CD4-positive, CD25-positive, alpha-beta regulatory T cell (primary cell): Measurements from ENCODE around the gene KRT25. TPM values are rescaled to one million over a fixed set of nuclear protein-coding genes. Genes with fewer than 3 reads are reported as not detected.

Experiments used
- ATAC-seq, 2 donors: fragments of 150-1000 bp; cut with Tn5 transposase; one replicate each; pipeline ENCODE4 v1.10.0; 2021; ENCODE audit warnings: low read depth in 2 of 2, moderate number of reproducible peaks in 2 of 2, moderate library complexity in 1 of 2
- DNase-seq, 3 donors: peaks; one replicate each; pipeline versions ENCODE4 v3.0.0 to v3.0.0-alpha.2; 2012 to 2022; ENCODE audit warnings: mixed read lengths in 1 of 3
- H3K27ac ChIP-seq: one replicate; pipeline ENCODE4 v1.7.0; 2013; ENCODE audit warnings: mild to moderate bottlenecking, low read length; ENCODE audit not compliant: insufficient read depth, poor library complexity, severe bottlenecking
- H3K27me3 ChIP-seq: one replicate; pipeline ENCODE4 v1.7.0; 2013; ENCODE audit warnings: low read length; ENCODE audit not compliant: control insufficient read depth, insufficient read depth
- H3K36me3 ChIP-seq: one replicate; pipeline ENCODE4 v1.7.0; 2013; ENCODE audit warnings: mild to moderate bottlenecking, low read length, moderate library complexity; ENCODE audit not compliant: control insufficient read depth, insufficient read depth
- H3K4me1 ChIP-seq: 2 replicates; pipeline ENCODE4 v1.7.0; 2013; ENCODE audit warnings: mild to moderate bottlenecking, low read length; ENCODE audit not compliant: insufficient read depth, control insufficient read depth, poor library complexity, severe bottlenecking
- H3K4me3 ChIP-seq: one replicate; pipeline ENCODE4 v1.7.0; 2013; ENCODE audit warnings: low read depth, mild to moderate bottlenecking, low read length, moderate library complexity
- H3K9me3 ChIP-seq, 2 experiments: 1 replicate in 1 of 2; 2 replicates in 1 of 2; pipeline ENCODE4 v1.7.0; 2013; ENCODE audit warnings: low read length in 2 of 2, mild to moderate bottlenecking in 1 of 2, moderate library complexity in 1 of 2; ENCODE audit not compliant: control insufficient read depth in 2 of 2
- H3K27ac Mint-ChIP-seq, 3 donors: one replicate each; pipeline ENCODE4 v1.8.0; 2020 to 2022; ENCODE audit warnings: mild to moderate bottlenecking in 3 of 3, mixed read lengths in 3 of 3, moderate library complexity in 2 of 3
- H3K27me3 Mint-ChIP-seq: one replicate; pipeline ENCODE4 v1.8.0; 2022; ENCODE audit warnings: mild to moderate bottlenecking, mixed read lengths
- H3K36me3 Mint-ChIP-seq: one replicate; pipeline ENCODE4 v1.8.0; 2020; ENCODE audit warnings: mixed read lengths
- H3K4me1 Mint-ChIP-seq, 4 donors: one replicate each; pipeline ENCODE4 v1.8.0; 2020 to 2022; ENCODE audit warnings: mixed read lengths in 4 of 4, mild to moderate bottlenecking in 1 of 4
- H3K4me3 Mint-ChIP-seq, 4 donors: one replicate each; pipeline ENCODE4 v1.8.0; 2020 to 2022; ENCODE audit warnings: mild to moderate bottlenecking in 4 of 4, mixed read lengths in 4 of 4, moderate library complexity in 3 of 4
- H3K9me3 Mint-ChIP-seq, 7 donors: one replicate each; pipeline ENCODE4 v1.8.0; 2020 to 2022; ENCODE audit warnings: mixed read lengths in 7 of 7, mild to moderate bottlenecking in 3 of 7, moderate library complexity in 2 of 7
- polyA plus RNA-seq, 4 donors: library from polyadenylated mRNA; unstranded; fragments of 300-500 nt; fragmentation: Illumina TruSeq; gene quantifications; one replicate each; pipeline ENCODE4 v1.2.3, GENCODE V29; 2021
- total RNA-seq: library from RNA; stranded (reverse); gene quantifications from one replicate; pipeline ENCODE4 v1.2.3, GENCODE V29; 2022

The KRT25 gene
- total and polyA plus RNA-seq, 5 donors from 2014 or later: not detected

- Mint-ChIP-seq H3K27me3 (peaks cover 44% of the 10 kb centered on the region), H3K9me3 (no peaks in the 10 kb centered on the region), H3K4me3 (no peak overlapping the region), H3K36me3 (no peaks in the 10 kb centered on the region), H3K27ac (no peak overlapping the region), H3K4me1 (no peaks in the 10 kb centered on the region)
- Histone ChIP-seq H3K36me3 (no peaks in the 10 kb centered on the region), H3K27me3 (peaks cover 19% of the 10 kb centered on the region), H3K27ac (no peak overlapping the region), H3K4me1 (no peaks in the 10 kb centered on the region), H3K9me3 (no peaks in the 10 kb centered on the region), H3K4me3 (no peak overlapping the region)
- DNase-seq (no peak), ATAC-seq (no peak)
Observed at GRCh38 chr17:40793832-40794231, 38.7 kb upstream of the KRT25 start.

- DNase-seq (peak in 1 of 3 donors; percentile 8), ATAC-seq (no peak)
Observed at GRCh38 chr17:40791787-40792436, 36.8 kb upstream of the KRT25 start.

GRCh38 chr17:40791111-40791510 is 36.0 kb upstream of the KRT25 start:
- no peaks in the 10 kb centered on the region for H3K36me3 ChIP-seq
- Mint-ChIP-seq H3K27ac (no peak overlapping the region), H3K4me1 (peaks cover 0 to 6% (median 0%) of the 10 kb centered on the region in 4 donors), H3K9me3 (peaks cover 0 to 1% (median 0%) of the 10 kb centered on the region in 7 donors), H3K27me3 (peaks cover 44% of the 10 kb centered on the region), H3K4me3 (no peak overlapping the region), H3K36me3 (no peaks in the 10 kb centered on the region)
- no peak overlapping the region for H3K27ac ChIP-seq
- no peak overlapping the region for H3K4me3 ChIP-seq
- H3K27me3 ChIP-seq: peaks cover 16% of the 10 kb centered on the region
- no peaks in the 10 kb centered on the region for H3K4me1 ChIP-seq
- DNase-seq (no peak), ATAC-seq (no peak)
- no peaks in the 10 kb centered on the region for H3K9me3 ChIP-seq

More at GRCh38 chr17:40791787-40792436, 36.8 kb upstream of the KRT25 start:
- Histone ChIP-seq H3K36me3 (no peaks in the 10 kb centered on the region), H3K27me3 (peaks cover 19% of the 10 kb centered on the region), H3K4me1 (no peaks in the 10 kb centered on the region), H3K4me3 (no peak overlapping the region), H3K9me3 (no peaks in the 10 kb centered on the region), H3K27ac (no peak overlapping the region)
- no peaks in the 10 kb centered on the region for H3K36me3 Mint-ChIP-seq
- no peak overlapping the region for H3K27ac Mint-ChIP-seq
- peaks cover 0 to 5% (median 0%) of the 10 kb centered on the region in 4 donors for H3K4me1 Mint-ChIP-seq
- peaks cover 48% of the 10 kb centered on the region for H3K27me3 Mint-ChIP-seq
- no peak overlapping the region for H3K4me3 Mint-ChIP-seq
- no peaks in the 10 kb centered on the region for H3K9me3 Mint-ChIP-seq

- no peak within 1 kb of the TSS for H3K4me3 Mint-ChIP-seq
- no peak for ATAC-seq
- Histone ChIP-seq H3K36me3 (no peaks in the 10 kb centered on the region), H3K27me3 (peaks cover 25% of the 10 kb centered on the region), H3K4me3 (no peak within 1 kb of the TSS), H3K9me3 (no peaks in the 10 kb centered on the region), H3K27ac (no peak within 1 kb of the TSS), H3K4me1 (peaks cover 6% of the 10 kb centered on the region)
- peaks cover 0 to 7% (median 3%) of the 10 kb centered on the region in 4 donors for H3K4me1 Mint-ChIP-seq
- peaks cover 65% of the 10 kb centered on the region for H3K27me3 Mint-ChIP-seq
- no peaks in the 10 kb centered on the region for H3K36me3 Mint-ChIP-seq
- peaks cover 0 to 3% (median 0%) of the 10 kb centered on the region in 7 donors for H3K9me3 Mint-ChIP-seq
- peak within 1 kb of the TSS in 1 of 3 donors; percentile 39 for H3K27ac Mint-ChIP-seq
- no peak for DNase-seq
Observed at GRCh38 chr17:40782450-40782849, 27.3 kb upstream of the KRT25 start, which contains the start of gene KRT27. Gene KRT27 (minus strand): TSS chr17:40782550. CDS start chr17:40782493, 57 bp downstream.

- ATAC-seq (no peak), DNase-seq (peak in 1 of 3 donors; percentile 33)
- Histone ChIP-seq H3K4me1 (peaks cover 6% of the 10 kb centered on the region), H3K27ac (no peak overlapping the region), H3K27me3 (peaks cover 32% of the 10 kb centered on the region), H3K9me3 (no peaks in the 10 kb centered on the region), H3K4me3 (peak overlapping the region; percentile 26), H3K36me3 (no peaks in the 10 kb centered on the region)
- Mint-ChIP-seq H3K4me3 (peak overlapping the region in 3 of 4 donors; percentile 16 to 71 (median 39)), H3K9me3 (peaks cover 0 to 2% (median 0%) of the 10 kb centered on the region in 7 donors), H3K4me1 (peaks cover 0 to 7% (median 0%) of the 10 kb centered on the region in 4 donors), H3K27ac (no peak overlapping the region), H3K36me3 (no peaks in the 10 kb centered on the region), H3K27me3 (peaks cover 81% of the 10 kb centered on the region)
Observed at GRCh38 chr17:40779181-40779909, 24.2 kb upstream of the KRT25 start.

GRCh38 chr17:40778461-40778860 is 23.3 kb upstream of the KRT25 start:
- no peaks in the 10 kb centered on the region for H3K36me3 ChIP-seq
- ATAC-seq (no peak), DNase-seq (no peak)
- no peaks in the 10 kb centered on the region for H3K9me3 ChIP-seq
- no peak overlapping the region for H3K27ac ChIP-seq
- H3K4me1 Mint-ChIP-seq: peaks cover 0 to 7% (median 0%) of the 10 kb centered on the region in 4 donors
- peaks cover 0 to 2% (median 0%) of the 10 kb centered on the region in 7 donors for H3K9me3 Mint-ChIP-seq
- peaks cover 6% of the 10 kb centered on the region for H3K4me1 ChIP-seq
- no peak overlapping the region for H3K4me3 ChIP-seq
- H3K27ac Mint-ChIP-seq: no peak overlapping the region
- H3K36me3 Mint-ChIP-seq: no peaks in the 10 kb centered on the region
- peaks cover 85% of the 10 kb centered on the region for H3K27me3 Mint-ChIP-seq
- no peak overlapping the region for H3K4me3 Mint-ChIP-seq
- H3K27me3 ChIP-seq: peaks cover 32% of the 10 kb centered on the region

- H3K9me3 ChIP-seq: no peaks in the 10 kb centered on the region
- Mint-ChIP-seq H3K4me1 (peaks cover 0 to 7% (median 0%) of the 10 kb centered on the region in 4 donors), H3K36me3 (no peaks in the 10 kb centered on the region), H3K27me3 (peaks cover 81% of the 10 kb centered on the region), H3K4me3 (peak overlapping the region in 1 of 4 donors; percentile 44), H3K27ac (no peak overlapping the region), H3K9me3 (peaks cover 0 to 2% (median 0%) of the 10 kb centered on the region in 7 donors)
- no peak for ATAC-seq
- no peak for DNase-seq
- H3K4me1 ChIP-seq: peaks cover 6% of the 10 kb centered on the region
- H3K27ac ChIP-seq: no peak overlapping the region
- no peaks in the 10 kb centered on the region for H3K36me3 ChIP-seq
- H3K4me3 ChIP-seq: no peak overlapping the region
- peaks cover 30% of the 10 kb centered on the region for H3K27me3 ChIP-seq
Observed at GRCh38 chr17:40777971-40778370, 22.8 kb upstream of the KRT25 start.
